Gastroesophageal sphincter (tissue), 4 donors: ENCODE results near the gene KCTD16. TPM values are rescaled to one million over a fixed set of nuclear protein-coding genes. Genes with fewer than 3 reads are reported as not detected.

ENCODE experiments used
- ATAC-seq: fragments of 150-250 bp; one replicate; pipeline ENCODE4 v1.9.1; 2016; ENCODE audit warnings: mild to moderate bottlenecking, moderate library complexity
- H3K27ac ChIP-seq, 4 donors: fragments of 200-600 bp; sonication (generic) in 3 of 4; 1 replicate in 3 of 4; 2 replicates in 1 of 4; pipeline ENCODE4 v1.5.1; 2016 to 2019
- H3K27me3 ChIP-seq: fragments of 200-600 bp; sonication (generic); one replicate; pipeline ENCODE4 v1.5.1; 2019
- H3K36me3 ChIP-seq, 2 donors: fragments of 200-600 bp; sonication (generic); one replicate each; pipeline ENCODE4 v1.5.1; 2019; ENCODE audit warnings: control low read depth in 1 of 2
- H3K4me1 ChIP-seq, 3 donors: fragments of 200-600 bp; sonication (generic); 1 replicate in 2 of 3; 2 replicates in 1 of 3; pipeline ENCODE4 v1.5.1; 2016 to 2019; ENCODE audit warnings: control low read depth in 2 of 3
- H3K4me3 ChIP-seq, 2 donors: fragments of 200-600 bp; sonication (generic); one replicate each; pipeline ENCODE4 v1.5.1; 2019; ENCODE audit warnings: mild to moderate bottlenecking in 1 of 2, moderate library complexity in 1 of 2
- H3K9me3 ChIP-seq, 3 donors: fragments of 200-600 bp; sonication (generic); one replicate each; pipeline ENCODE4 v1.5.1; 2017 to 2019; ENCODE audit warnings: control low read depth in 2 of 3
- CTCF ChIP-seq, 4 experiments: fragments of 200-600 bp in 2 of 4; fragments of 450-650 bp in 2 of 4; sonication (generic) in 1 of 4; IDR thresholded peaks; one replicate each; pipeline ENCODE4 v1.5.1; 2017 to 2019; ENCODE audit warnings: antibody characterized with exemption in 4 of 4, mild to moderate bottlenecking in 2 of 4, moderate library complexity in 2 of 4
- EP300 ChIP-seq: sonication (generic); formaldehyde crosslinking; IDR thresholded peaks from one replicate; pipeline ENCODE4 v1.6.1; 2017; ENCODE audit warnings: antibody characterized with exemption, mild to moderate bottlenecking
- POLR2A ChIP-seq, 2 donors: fragments of 450-650 bp; IDR thresholded peaks; one replicate each; pipeline ENCODE4 v1.6.1; 2017; ENCODE audit warnings: antibody characterized with exemption in 2 of 2, mild to moderate bottlenecking in 2 of 2, moderate library complexity in 1 of 2
- POLR2AphosphoS5 ChIP-seq: sonication (generic); formaldehyde crosslinking; IDR thresholded peaks from one replicate; pipeline ENCODE4 v1.6.1; 2017; ENCODE audit warnings: antibody characterized with exemption
- whole genome bisulfite sequencing, 2 donors: methylation state at CpG; one replicate each; pipeline ENCODE4 v1.1.5; 2018; ENCODE audit warnings: low coverage in 1 of 2; 5-methylcytosine and 5-hydroxymethylcytosine counted together
- total RNA-seq, 4 donors: library from RNA; depleted of rRNA; stranded (reverse); fragments of >200 nt; gene quantifications; one replicate each; pipeline ENCODE4 v1.1.0, GENCODE V29; 2016

KCTD16 gene
- total RNA-seq, 4 donors from 2014 or later, result 0.05 to 0.13 (median 0.12) TPM; not detected in 1

- H3K4me3 ChIP-seq, result no peak overlapping the region
- WGBS, 2 donors, result 70 to 76% methylated on average over 3 of the region's 4 CpGs
- TF ChIP-seq EP300 (no peak), POLR2AphosphoS5 (no peak), CTCF (IDR thresholded peaks at IDR 0.05) (no peak), POLR2A (IDR thresholded peaks at IDR 0.05) (no peak)
- H3K4me1 ChIP-seq, result no peaks in the 10 kb centered on the region
- H3K27ac ChIP-seq, result no peak overlapping the region
- no peaks in the 10 kb centered on the region for H3K36me3 ChIP-seq
- no peak for ATAC-seq
- H3K27me3 ChIP-seq, result no peaks in the 10 kb centered on the region
- H3K9me3 ChIP-seq, result no peaks in the 10 kb centered on the region
These were observed 223.2 kb downstream of the KCTD16 start for GRCh38 chr5:144393641-144394435.

DNA sequence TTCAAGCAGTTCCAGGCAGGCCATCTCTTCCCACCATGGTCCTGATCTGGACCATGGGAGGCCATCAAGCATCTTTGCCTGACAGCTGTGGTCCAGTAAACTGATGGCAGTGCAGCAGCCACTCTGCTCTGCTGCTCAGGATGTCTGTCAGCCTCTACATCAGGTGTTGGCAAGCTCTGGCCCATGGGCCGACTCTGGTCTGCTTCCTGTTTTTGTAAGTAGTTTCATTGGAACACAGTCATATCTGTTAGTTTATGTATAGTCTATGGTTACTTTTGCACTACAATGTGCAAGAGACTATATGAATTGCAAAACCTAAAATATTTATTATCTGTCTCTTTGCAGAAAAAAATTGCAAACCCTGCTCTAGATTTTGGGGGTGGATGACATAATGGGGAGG is 225.0 kb downstream of the KCTD16 start:
- no peak overlapping the region for H3K27ac ChIP-seq
- whole genome bisulfite sequencing, 2 donors, result 67% methylated on average over 1 of the region's 1 CpG; no CpG with 5 or more reads in 1 of the 2 donors

DNA sequence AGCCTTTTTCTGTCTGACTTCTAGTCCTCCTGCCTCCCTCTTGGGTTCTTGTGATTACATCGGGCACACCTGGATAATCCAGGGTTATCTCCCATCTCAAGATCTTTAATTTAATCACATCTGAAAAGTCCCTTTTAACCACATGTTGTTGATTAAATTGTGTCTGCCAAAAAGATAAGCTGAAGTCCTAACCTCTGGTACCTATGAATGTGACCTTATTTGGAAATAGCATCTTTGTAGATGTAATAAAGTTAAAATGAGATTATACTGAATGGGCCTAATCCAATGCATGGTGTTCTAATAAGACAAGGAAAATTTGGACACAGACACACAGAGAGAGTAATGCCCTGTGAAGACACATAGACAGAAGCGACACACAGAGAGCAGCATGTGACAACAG is 232.4 kb downstream of the KCTD16 start:
- 100% methylated on average over 2 of the region's 2 CpGs for WGBS, 2 donors
- TF ChIP-seq POLR2A (IDR thresholded peaks at IDR 0.05), result no peak
- no peak for TF ChIP-seq EP300
- no peak for TF ChIP-seq POLR2AphosphoS5
- no peak for TF ChIP-seq CTCF (IDR thresholded peaks at IDR 0.05)
- Histone ChIP-seq H3K27me3 (no peaks in the 10 kb centered on the region), H3K4me3 (no peak overlapping the region), H3K9me3 (no peaks in the 10 kb centered on the region), H3K4me1 (no peaks in the 10 kb centered on the region), H3K36me3 (no peaks in the 10 kb centered on the region), H3K27ac (no peak overlapping the region)
- ATAC-seq, result no peak

More for the DNA sequence above, 225.0 kb downstream of the KCTD16 start:
- H3K4me3 ChIP-seq, result no peak overlapping the region
- no peaks in the 10 kb centered on the region for H3K9me3 ChIP-seq
- no peaks in the 10 kb centered on the region for H3K27me3 ChIP-seq
- H3K4me1 ChIP-seq, result no peaks in the 10 kb centered on the region
- TF ChIP-seq EP300, result no peak
- no peak for TF ChIP-seq POLR2A (IDR thresholded peaks at IDR 0.05)
- TF ChIP-seq CTCF (IDR thresholded peaks at IDR 0.05), result no peak
- TF ChIP-seq POLR2AphosphoS5, result no peak
- H3K36me3 ChIP-seq, result no peaks in the 10 kb centered on the region
- ATAC-seq, result no peak

DNA sequence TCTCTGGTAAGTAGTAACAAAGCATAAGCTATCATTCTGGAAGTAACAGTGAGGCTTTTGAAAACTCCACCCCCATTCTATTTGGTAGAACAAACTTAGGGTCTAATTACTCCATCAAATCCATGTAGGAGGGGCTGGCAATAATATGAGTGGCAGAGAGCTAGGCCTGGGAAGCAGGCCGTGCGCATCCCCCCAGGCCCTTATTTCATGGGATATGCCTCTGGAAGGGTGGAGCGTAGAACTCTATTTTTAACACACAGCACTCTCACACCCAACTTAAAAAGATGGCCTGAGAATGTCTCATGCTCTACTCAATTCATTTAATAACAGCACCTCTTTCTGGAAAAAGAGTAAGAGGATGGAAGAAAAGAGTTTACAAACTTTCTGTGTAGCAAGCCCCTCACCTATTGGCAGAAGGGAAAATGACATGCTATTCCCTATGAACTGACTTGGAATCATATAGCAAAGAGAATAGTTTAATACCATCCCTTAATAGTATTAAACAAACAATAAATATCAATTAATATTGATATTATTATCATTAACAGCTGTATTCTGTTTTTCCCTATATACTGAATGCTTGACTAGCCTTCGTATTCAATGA is 233.2 kb downstream of the KCTD16 start:
- TF ChIP-seq CTCF (IDR thresholded peaks at IDR 0.05) (no peak), EP300 (no peak)
- H3K36me3 ChIP-seq, result no peaks in the 10 kb centered on the region
- no peak for ATAC-seq
- WGBS, 2 donors, result 89 to 90% methylated on average over 2 of the region's 4 CpGs
- H3K9me3 ChIP-seq, result no peaks in the 10 kb centered on the region
- H3K4me3 ChIP-seq, result no peak overlapping the region
- H3K27ac ChIP-seq, result no peak overlapping the region
- no peaks in the 10 kb centered on the region for H3K27me3 ChIP-seq
- H3K4me1 ChIP-seq, result no peaks in the 10 kb centered on the region

DNA sequence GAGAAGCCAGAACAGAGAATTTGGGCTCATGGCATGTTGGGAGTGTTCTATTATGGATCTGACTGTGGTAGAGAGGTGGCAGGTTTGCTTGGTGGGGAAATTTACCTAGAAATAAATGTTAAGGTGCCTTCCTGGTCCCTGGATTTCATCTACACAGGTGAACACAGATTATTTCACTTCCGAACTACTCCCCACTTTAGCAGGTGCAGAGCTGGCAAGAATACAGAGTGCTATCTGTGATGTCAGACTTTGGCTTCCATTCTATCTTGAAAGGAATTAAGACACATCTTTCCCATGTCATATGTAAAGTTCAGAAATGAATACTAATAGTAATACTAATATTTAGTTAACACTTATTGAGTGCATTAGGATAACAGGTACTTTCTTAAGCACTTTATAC is 234.0 kb downstream of the KCTD16 start:
- Histone ChIP-seq H3K9me3 (no peaks in the 10 kb centered on the region), H3K27ac (no peak overlapping the region), H3K36me3 (no peaks in the 10 kb centered on the region), H3K4me1 (no peaks in the 10 kb centered on the region), H3K4me3 (no peak overlapping the region), H3K27me3 (no peaks in the 10 kb centered on the region)
- 80 to 100% methylated on average over 1 of the region's 1 CpG for WGBS, 2 donors
- ATAC-seq, result no peak
- TF ChIP-seq POLR2AphosphoS5 (no peak), CTCF (IDR thresholded peaks at IDR 0.05) (no peak)
